ENCODE data around the gene MRPL11.

MRPL11 gene

DNA sequence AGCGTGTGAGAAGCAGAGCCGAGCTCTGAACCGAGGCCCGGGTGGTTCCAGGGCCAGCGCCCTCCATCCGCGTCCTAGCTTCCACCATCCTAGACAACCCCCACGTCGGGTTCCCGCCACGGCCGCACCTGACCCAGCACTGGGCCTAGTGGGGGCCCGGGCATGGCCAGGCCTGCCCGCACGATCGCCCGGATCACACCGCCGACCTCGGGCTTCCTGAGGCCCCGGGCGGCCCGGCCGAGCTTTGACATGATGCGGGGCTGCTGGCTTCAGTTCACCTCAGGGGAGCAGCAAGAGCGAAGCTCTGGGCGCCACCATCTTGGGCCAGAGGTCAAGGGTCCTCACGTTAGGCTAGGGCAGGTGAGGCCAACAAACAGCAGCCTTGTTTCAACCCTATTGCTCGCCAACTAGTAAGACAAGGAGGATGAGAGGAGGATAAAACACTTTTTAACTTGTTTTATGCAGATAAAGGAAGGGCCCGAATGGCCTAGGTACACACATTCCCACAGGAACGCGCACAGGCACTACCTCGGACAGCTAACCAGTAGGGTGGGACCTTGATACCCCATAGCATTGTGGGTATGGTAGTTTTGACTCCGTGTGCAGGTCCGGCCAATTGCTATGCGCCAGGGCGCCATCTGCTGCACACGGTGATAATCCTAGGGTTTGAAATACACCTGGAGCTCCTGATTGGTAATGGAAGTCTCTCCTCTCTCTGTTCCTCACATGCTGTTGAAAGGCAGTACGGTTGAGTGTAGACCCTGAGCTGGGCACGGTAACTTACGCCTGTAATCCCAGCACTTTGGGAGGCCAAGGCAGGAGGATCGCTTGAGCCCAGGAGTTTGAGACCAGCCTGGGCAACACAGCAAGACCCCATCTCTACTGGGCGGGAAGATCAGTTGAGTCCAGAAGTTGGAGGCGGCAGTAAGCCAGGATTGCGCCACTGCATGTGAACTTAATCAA lies at the start of gene MRPL11:
MRPL11 (minus strand) TSS at position 345 of the 963 bp plus-strand sequence; CDS start at position 251, 94 bp downstream.
- H3K4me3 ChIP-seq (ENCODE audit: low read depth, low read length), result peak within 1 kb of the TSS; percentile 75
- TF ChIP-seq, protein P1, sequence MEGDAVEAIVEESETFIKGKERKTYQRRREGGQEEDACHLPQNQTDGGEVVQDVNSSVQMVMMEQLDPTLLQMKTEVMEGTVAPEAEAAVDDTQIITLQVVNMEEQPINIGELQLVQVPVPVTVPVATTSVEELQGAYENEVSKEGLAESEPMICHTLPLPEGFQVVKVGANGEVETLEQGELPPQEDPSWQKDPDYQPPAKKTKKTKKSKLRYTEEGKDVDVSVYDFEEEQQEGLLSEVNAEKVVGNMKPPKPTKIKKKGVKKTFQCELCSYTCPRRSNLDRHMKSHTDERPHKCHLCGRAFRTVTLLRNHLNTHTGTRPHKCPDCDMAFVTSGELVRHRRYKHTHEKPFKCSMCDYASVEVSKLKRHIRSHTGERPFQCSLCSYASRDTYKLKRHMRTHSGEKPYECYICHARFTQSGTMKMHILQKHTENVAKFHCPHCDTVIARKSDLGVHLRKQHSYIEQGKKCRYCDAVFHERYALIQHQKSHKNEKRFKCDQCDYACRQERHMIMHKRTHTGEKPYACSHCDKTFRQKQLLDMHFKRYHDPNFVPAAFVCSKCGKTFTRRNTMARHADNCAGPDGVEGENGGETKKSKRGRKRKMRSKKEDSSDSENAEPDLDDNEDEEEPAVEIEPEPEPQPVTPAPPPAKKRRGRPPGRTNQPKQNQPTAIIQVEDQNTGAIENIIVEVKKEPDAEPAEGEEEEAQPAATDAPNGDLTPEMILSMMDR (IDR thresholded peaks at IDR 0.05; ENCODE audit: low read depth, low read length, missing control alignments), result peak; percentile 78
- peak; percentile 87 for DNase-seq (ENCODE audit: low read depth)

DNA sequence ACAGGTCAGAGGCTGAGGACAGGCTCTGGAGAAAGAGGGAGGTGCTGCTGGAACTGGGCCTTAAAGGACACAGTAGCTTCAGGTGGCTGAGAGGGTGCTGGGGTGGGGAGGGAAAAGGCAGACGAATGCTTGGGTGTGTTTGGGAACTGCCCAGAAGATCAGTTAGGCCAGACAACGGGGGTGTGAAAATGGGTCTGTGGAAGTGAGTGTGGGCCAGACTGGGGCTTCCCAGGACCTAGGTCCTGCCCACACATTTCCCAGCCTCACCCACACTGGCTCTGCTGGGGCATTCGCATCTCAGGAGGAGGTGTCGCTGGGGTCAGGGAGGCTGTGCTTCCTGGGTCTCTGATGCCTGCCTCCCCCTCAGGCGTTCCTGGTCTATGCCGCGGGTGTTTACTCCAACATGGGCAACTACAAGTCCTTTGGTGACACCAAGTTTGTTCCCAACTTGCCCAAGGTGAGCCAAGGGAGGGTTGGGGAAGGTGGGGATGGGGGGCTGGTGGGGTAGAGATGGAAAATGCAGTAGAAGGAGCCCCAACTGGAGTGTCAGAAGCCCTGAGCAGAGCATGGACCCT lies 46.2 kb upstream of the MRPL11 start:
- DNase-seq (ENCODE audit: low read depth), result no peak
- no peak overlapping the region for H3K4me3 ChIP-seq (ENCODE audit: low read depth, low read length)
- TF ChIP-seq, protein P1 (IDR thresholded peaks at IDR 0.05; ENCODE audit: low read depth, low read length, missing control alignments), result no peak

- TF ChIP-seq, protein P1 (IDR thresholded peaks at IDR 0.05; ENCODE audit: low read depth, low read length, missing control alignments), result no peak
- DNase-seq (ENCODE audit: low read depth), result peak; percentile 86
These were observed 41.7 kb upstream of the MRPL11 start, which contains the start of gene DPP3 for GRCh38 chr11:66480117-66480938. Gene DPP3, plus strand, starts transcription at chr11:66480434. Its CDS starts 1,767 bp downstream, at chr11:66482201.

DNA sequence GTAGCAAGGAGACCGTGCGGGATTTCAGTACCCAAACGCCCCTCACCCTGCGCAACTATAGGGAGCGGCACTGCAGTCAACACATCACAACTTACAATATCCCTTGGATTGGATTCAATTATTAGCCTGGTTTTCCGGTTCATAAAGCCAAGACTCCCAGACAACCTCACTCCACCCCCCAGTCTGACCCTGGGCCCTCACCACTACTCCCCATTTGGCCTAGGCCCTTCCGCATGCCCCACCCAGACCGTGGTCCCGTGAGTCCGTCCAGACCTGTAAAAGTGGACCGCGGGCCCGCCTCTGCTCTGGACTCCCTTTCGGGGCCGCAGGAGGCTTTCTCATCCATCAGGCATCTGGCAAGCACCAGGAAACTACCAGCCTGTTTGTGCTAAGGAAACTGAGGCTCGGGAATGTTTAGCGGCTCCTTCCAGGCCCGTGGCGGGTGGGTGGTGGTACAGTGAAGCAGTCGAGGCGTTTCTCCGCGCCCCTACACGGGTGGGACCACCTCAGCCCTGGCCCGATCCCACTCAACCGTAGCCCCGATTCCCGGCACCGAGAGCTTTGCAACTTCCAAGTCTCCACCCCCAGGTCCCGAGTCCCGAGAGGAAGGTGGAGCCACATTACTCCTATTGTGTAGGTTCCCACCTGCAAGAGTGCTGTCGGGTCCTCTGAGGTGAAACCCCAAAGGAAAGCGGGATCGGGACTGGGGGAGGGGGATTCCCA lies 40.9 kb upstream of the MRPL11 start:
- no peak for DNase-seq (ENCODE audit: low read depth)
- TF ChIP-seq, protein P1 (IDR thresholded peaks at IDR 0.05; ENCODE audit: low read depth, low read length, missing control alignments), result no peak
- peak overlapping the region; percentile 87 for H3K4me3 ChIP-seq (ENCODE audit: low read depth, low read length)

More at GRCh38 chr11:66480117-66480938, 41.7 kb upstream of the MRPL11 start, which contains the start of gene DPP3:
- H3K4me3 ChIP-seq (ENCODE audit: low read depth, low read length), result peak within 1 kb of the TSS; percentile 87

DNA sequence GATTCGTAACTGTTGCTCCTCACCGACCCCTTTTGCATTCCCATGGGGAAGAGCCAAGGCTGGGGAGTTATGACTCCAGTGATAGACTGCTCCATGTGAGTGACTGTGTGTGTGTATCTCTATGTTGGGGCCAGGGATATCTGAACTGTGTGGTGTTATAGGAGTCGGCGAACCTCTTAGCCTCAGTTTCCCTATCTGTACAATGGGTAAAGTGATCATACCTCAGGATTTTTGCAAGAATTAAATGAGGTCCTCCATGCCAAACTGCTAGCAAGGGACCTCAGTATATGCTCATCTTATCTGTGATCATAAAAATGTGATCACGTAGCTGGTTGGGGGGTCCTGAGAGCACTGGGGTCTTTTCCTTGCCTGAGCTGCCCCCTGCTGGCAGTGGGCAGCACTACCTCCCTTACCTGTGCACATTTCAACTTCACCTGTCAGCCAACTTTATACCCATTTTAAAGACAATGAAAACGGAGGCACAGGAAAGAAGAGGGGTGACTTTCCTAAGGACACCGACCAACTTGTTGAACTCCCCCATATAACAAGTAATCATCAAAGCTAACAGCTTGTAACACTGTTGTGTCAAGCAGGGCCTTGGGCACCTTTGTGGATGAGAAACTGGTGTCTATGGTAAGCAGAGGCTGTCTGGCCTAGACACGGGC lies 40.2 kb upstream of the MRPL11 start:
- TF ChIP-seq, protein P1 (IDR thresholded peaks at IDR 0.05; ENCODE audit: low read depth, low read length, missing control alignments), result peak; percentile 96
- peak overlapping the region; percentile 87 for H3K4me3 ChIP-seq (ENCODE audit: low read depth, low read length)
- DNase-seq (ENCODE audit: low read depth), result no peak

Measured in GM12864 (cell line).